HCT116 (cell line): ENCODE results near the gene ENKD1.

Experiments used
- CBX3 ChIP-seq: IDR thresholded peaks from 2 replicates; pipeline ENCODE4 v1.6.1; 2012; ENCODE audit warnings: low read depth
- EGR1 ChIP-seq: IDR thresholded peaks from 2 replicates; pipeline ENCODE4 v1.6.1; 2012; ENCODE audit warnings: low read depth
- EZH2 ChIP-seq: fragments of 200-600 bp; sonication (generic); IDR thresholded peaks from 2 replicates; pipeline ENCODE4 v1.6.1; 2017; ENCODE audit warnings: antibody characterized with exemption, mixed run types
- JUND ChIP-seq: IDR thresholded peaks from 2 replicates; pipeline ENCODE4 v1.6.1; 2012
- RAD21 ChIP-seq: IDR thresholded peaks from 2 replicates; pipeline ENCODE4 v1.6.1; 2012; ENCODE audit warnings: low read depth, mild to moderate bottlenecking
- SP1 ChIP-seq: IDR thresholded peaks from 2 replicates; pipeline ENCODE4 v1.6.1; 2012; ENCODE audit warnings: low read depth
- TF ChIP-seq, protein P1 (sequence below), 3 experiments: fragments of 200-600 bp in 1 of 3; sonication (generic) in 1 of 3; IDR thresholded peaks in 2 of 3; conservative IDR thresholded peaks in 1 of 3; 2 replicates each; pipeline ENCODE4 v1.5.1; 2012 to 2017; ENCODE audit warnings: low read depth in 2 of 3, low read length in 2 of 3, antibody characterized with exemption in 1 of 3, borderline replicate concordance in 1 of 3, control low read depth in 1 of 3, mild to moderate bottlenecking in 1 of 3, mixed read lengths in 1 of 3, mixed run types in 1 of 3, moderate library complexity in 1 of 3; ENCODE audit not compliant: insufficient read depth in 1 of 3

DNA sequence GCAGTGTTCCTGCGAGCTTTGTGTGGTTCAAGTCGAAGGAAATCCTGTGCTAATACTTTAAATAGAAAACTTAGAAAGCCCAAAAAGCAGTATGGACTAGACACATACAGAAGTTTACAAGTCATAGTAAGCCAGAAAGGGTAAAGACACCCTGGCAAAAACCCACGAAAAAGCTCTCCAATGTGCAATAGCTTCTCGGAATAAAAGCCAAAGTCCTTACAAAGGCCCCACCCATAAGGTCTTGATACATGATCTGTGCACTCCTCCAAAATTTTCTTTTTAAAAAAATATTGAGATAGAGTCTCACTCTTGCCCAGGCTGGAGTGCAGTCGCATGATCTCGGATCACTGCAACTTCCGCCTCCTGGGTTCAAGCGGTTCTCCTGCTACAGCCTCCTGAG lies 10.4 kb upstream of the ENKD1 start:
- TF ChIP-seq EZH2 (no peak), RAD21 (no peak), SP1 (no peak), CBX3 (no peak), EGR1 (no peak), JUND (no peak)
- TF ChIP-seq, protein P1, sequence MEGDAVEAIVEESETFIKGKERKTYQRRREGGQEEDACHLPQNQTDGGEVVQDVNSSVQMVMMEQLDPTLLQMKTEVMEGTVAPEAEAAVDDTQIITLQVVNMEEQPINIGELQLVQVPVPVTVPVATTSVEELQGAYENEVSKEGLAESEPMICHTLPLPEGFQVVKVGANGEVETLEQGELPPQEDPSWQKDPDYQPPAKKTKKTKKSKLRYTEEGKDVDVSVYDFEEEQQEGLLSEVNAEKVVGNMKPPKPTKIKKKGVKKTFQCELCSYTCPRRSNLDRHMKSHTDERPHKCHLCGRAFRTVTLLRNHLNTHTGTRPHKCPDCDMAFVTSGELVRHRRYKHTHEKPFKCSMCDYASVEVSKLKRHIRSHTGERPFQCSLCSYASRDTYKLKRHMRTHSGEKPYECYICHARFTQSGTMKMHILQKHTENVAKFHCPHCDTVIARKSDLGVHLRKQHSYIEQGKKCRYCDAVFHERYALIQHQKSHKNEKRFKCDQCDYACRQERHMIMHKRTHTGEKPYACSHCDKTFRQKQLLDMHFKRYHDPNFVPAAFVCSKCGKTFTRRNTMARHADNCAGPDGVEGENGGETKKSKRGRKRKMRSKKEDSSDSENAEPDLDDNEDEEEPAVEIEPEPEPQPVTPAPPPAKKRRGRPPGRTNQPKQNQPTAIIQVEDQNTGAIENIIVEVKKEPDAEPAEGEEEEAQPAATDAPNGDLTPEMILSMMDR (IDR thresholded peaks at IDR 0.05 in 2 of 3, conservative IDR thresholded peaks at IDR 0.05 in 1 of 3; ENCODE audit: borderline replicate concordance in 1 of 3, insufficient read depth in 1 of 3, low read depth in 2 of 3, low read length in 2 of 3), result no peak
